ENCODE measurements around the gene CCL24. TPM values are rescaled to one million over a fixed set of nuclear protein-coding genes. Genes with fewer than 3 reads are reported as not detected.
"Not testable (repeated sequence)": the region's sequence is repeated elsewhere in the genome, so short reads cannot be mapped to it uniquely, and the experiment has no call there.

CCL24 gene
- total RNA-seq, 4 donors from 2014 or later: 1.8 to 6.0 (median 2.2) TPM; not detected in 1

- Histone ChIP-seq H3K36me3 (no peaks in the 10 kb centered on the region), H3K4me1 (no peaks in the 10 kb centered on the region), H3K27ac (peak within 1 kb of the TSS in 3 of 4 donors; percentile 5 to 45 (median 13)), H3K4me3 (no peak within 1 kb of the TSS), H3K9me3 (no peaks in the 10 kb centered on the region), H3K27me3 (no peaks in the 10 kb centered on the region)
- WGBS, 2 donors (ENCODE audit: low coverage in 1 of 2): 53 to 60% methylated on average over 7 to 9 of the region's 9 CpGs
- DNase-seq: peak; percentile 35
- TF ChIP-seq POLR2A (IDR thresholded peaks at IDR 0.05) (no peak), CTCF (IDR thresholded peaks at IDR 0.05) (no peak), POLR2AphosphoS5 (IDR thresholded peaks at IDR 0.05) (no peak), EP300 (IDR thresholded peaks at IDR 0.05; ENCODE audit: low read depth) (no peak)
- intact Hi-C loops (cut with DNase I; ENCODE audit: low total_unique reads) (no loop called here), in situ Hi-C loops (cut with MboI; ENCODE audit: low pct_ligation_motif_present in 1 of 4, low pct_unique_long_range_greater_than_20kb in 1 of 4, low sequenced_read_pairs in 3 of 4) (loop anchor here in 2 of 4 donors (25.0 kb wide), 2 partner anchors 235 to 710 kb away; partner anchors contain the start of gene RCC1L (in 1 of the 2))
Observed at GRCh38 chr7:75772081-75773077, 41.2 kb downstream of the CCL24 start, which contains the start of gene CCL26. TSS of gene CCL26 (minus strand) at chr7:75772211. CDS start at chr7:75772176, 35 bp downstream.

GRCh38 chr7:75771224-75771623, 42.4 kb downstream of the CCL24 start:
- DNase-seq: no peak
- Histone ChIP-seq H3K4me1 (no peaks in the 10 kb centered on the region), H3K27ac (no peak overlapping the region), H3K9me3 (no peaks in the 10 kb centered on the region), H3K4me3 (no peak overlapping the region), H3K27me3 (no peaks in the 10 kb centered on the region), H3K36me3 (no peaks in the 10 kb centered on the region)
- in situ Hi-C loops (cut with MboI; ENCODE audit: low pct_ligation_motif_present in 1 of 4, low pct_unique_long_range_greater_than_20kb in 1 of 4, low sequenced_read_pairs in 3 of 4): loop anchor here in 2 of 4 donors (25.0 kb wide), 2 partner anchors 234 to 709 kb away; partner anchors contain the start of gene RCC1L (in 1 of the 2)
- 94 to 100% methylated on average over 1 of the region's 1 CpG for WGBS, 2 donors (ENCODE audit: low coverage in 1 of 2)
- TF ChIP-seq CTCF (IDR thresholded peaks at IDR 0.05) (no peak), POLR2AphosphoS5 (IDR thresholded peaks at IDR 0.05) (no peak), POLR2A (IDR thresholded peaks at IDR 0.05) (no peak), EP300 (IDR thresholded peaks at IDR 0.05; ENCODE audit: low read depth) (no peak)
- intact Hi-C loops (cut with DNase I; ENCODE audit: low total_unique reads): no loop called here

GRCh38 chr7:75762350-75762917, 51.2 kb downstream of the CCL24 start:
- no peaks in the 10 kb centered on the region for H3K27me3 ChIP-seq

GRCh38 chr7:75761801-75762200, 51.8 kb downstream of the CCL24 start:
- intact Hi-C loops (cut with DNase I; ENCODE audit: low total_unique reads); H3K4me1 ChIP-seq; H3K27ac ChIP-seq; H3K4me3 ChIP-seq; H3K9me3 ChIP-seq; H3K36me3 ChIP-seq; H3K27me3 ChIP-seq; DNase-seq: not testable (repeated sequence)
- 50 to 80% methylated on average over 2 to 3 of the region's 3 CpGs for WGBS, 2 donors (ENCODE audit: low coverage in 1 of 2)
- in situ Hi-C loops (cut with MboI; ENCODE audit: low pct_ligation_motif_present in 1 of 4, low pct_unique_long_range_greater_than_20kb in 1 of 4, low sequenced_read_pairs in 3 of 4): loop anchor here in 2 of 4 donors (25.0 kb wide), 2 partner anchors 224 to 700 kb away; partner anchors contain the start of gene RCC1L (in 1 of the 2)

More at GRCh38 chr7:75762350-75762917, 51.2 kb downstream of the CCL24 start:
- H3K36me3 ChIP-seq: no peaks in the 10 kb centered on the region
- intact Hi-C loops (cut with DNase I; ENCODE audit: low total_unique reads) (no loop called here), in situ Hi-C loops (cut with MboI; ENCODE audit: low pct_ligation_motif_present in 1 of 4, low pct_unique_long_range_greater_than_20kb in 1 of 4, low sequenced_read_pairs in 3 of 4) (loop anchor here in 2 of 4 donors (25.0 kb wide), 2 partner anchors 225 to 700 kb away; partner anchors contain the start of gene RCC1L (in 1 of the 2))
- H3K27ac ChIP-seq: no peak overlapping the region
- WGBS, 2 donors (ENCODE audit: low coverage in 1 of 2): 6 to 14% methylated on average over 2 of the region's 2 CpGs
- no peak overlapping the region for H3K4me3 ChIP-seq
- no peaks in the 10 kb centered on the region for H3K9me3 ChIP-seq
- no peak for DNase-seq
- peaks cover 0 to 3% (median 0%) of the 10 kb centered on the region in 4 donors for H3K4me1 ChIP-seq
- TF ChIP-seq EP300 (IDR thresholded peaks at IDR 0.05; ENCODE audit: low read depth): no peak
- peak; percentile 66 to 82 (median 74) for TF ChIP-seq CTCF (IDR thresholded peaks at IDR 0.05)
- no peak for TF ChIP-seq POLR2A (IDR thresholded peaks at IDR 0.05)
- no peak for TF ChIP-seq POLR2AphosphoS5 (IDR thresholded peaks at IDR 0.05)

Other genes starting within 250 kb of the CCL24 start
- gene HIP1, start 74.9 kb downstream of the CCL24 start, total RNA-seq: 10 to 100 TPM in 1 of 4 donors, 1 to 10 TPM in 3; 3.7 to 20.1 (median 4.7) TPM
- not detected for gene CCL26, start 41.6 kb downstream of the CCL24 start, total RNA-seq
- 10 to 100 TPM; 44.9 to 79.7 (median 63.7) TPM for gene RHBDD2, start 65.2 kb upstream of the CCL24 start, total RNA-seq
- 100 to 1,000 TPM in 3 of 4 donors, 10 to 100 TPM in 1; 95.9 to 200 (median 149) TPM for gene POR, start 101.3 kb upstream of the CCL24 start, total RNA-seq
- 100 to 1,000 TPM in 1 of 4 donors, 10 to 100 TPM in 3; 57.6 to 119 (median 92.0) TPM for gene TMEM120A, start 180.8 kb upstream of the CCL24 start, total RNA-seq
- 10 to 100 TPM in 2 of 4 donors, 1 to 10 TPM in 2; 3.4 to 51.9 (median 20.9) TPM for gene STYXL1, start 234.2 kb upstream of the CCL24 start, total RNA-seq
- gene MDH2, start 234.3 kb upstream of the CCL24 start, total RNA-seq: 100 to 1,000 TPM; 144 to 308 (median 152) TPM

All from transverse colon (tissue), 4 donors.